Subcutaneous abdominal adipose tissue (tissue), 5 donors: ENCODE results near the gene ZNF525.
"Not testable (repeated sequence)": the region's sequence is repeated elsewhere in the genome, so short reads cannot be mapped to it uniquely, and the experiment has no call there.

Experiments
- H3K27ac ChIP-seq: one replicate; pipeline ENCODE4 v1.7.0; 2013; ENCODE audit warnings: low read depth, mild to moderate bottlenecking, inconsistent platforms, low read length, moderate library complexity
- H3K27me3 ChIP-seq, 5 donors: one replicate each; pipeline ENCODE4 v1.7.0; 2013; ENCODE audit warnings: low read length in 5 of 5, inconsistent platforms in 1 of 5; ENCODE audit not compliant: control insufficient read depth in 5 of 5, insufficient read depth in 4 of 5
- H3K36me3 ChIP-seq, 5 donors: one replicate each; pipeline ENCODE4 v1.7.0; 2013; ENCODE audit warnings: low read length in 5 of 5; ENCODE audit not compliant: control insufficient read depth in 5 of 5, insufficient read depth in 5 of 5
- H3K4me1 ChIP-seq, 5 donors: one replicate each; pipeline ENCODE4 v1.7.0; 2013; ENCODE audit warnings: low read length in 5 of 5, mild to moderate bottlenecking in 3 of 5, moderate library complexity in 1 of 5; ENCODE audit not compliant: control insufficient read depth in 5 of 5, insufficient read depth in 5 of 5
- H3K4me3 ChIP-seq, 5 donors: one replicate each; pipeline ENCODE4 v1.7.0; 2013; ENCODE audit warnings: low read length in 5 of 5, low read depth in 1 of 5
- H3K9ac ChIP-seq, 5 donors: one replicate each; pipeline ENCODE4 v1.7.0; 2013; ENCODE audit warnings: low read length in 5 of 5, mild to moderate bottlenecking in 4 of 5, moderate library complexity in 3 of 5
- H3K9me3 ChIP-seq, 5 donors: one replicate each; pipeline ENCODE4 v1.7.0; 2013; ENCODE audit warnings: low read length in 5 of 5; ENCODE audit not compliant: control insufficient read depth in 5 of 5
- donor health status: healthy.
- donor health status: healthy.
- donor health status: healthy.
- donor health status: healthy.
- donor health status: healthy.

The ZNF525 gene

GRCh38 chr19:53365134-53365898, at the start of gene ZNF525:
Gene ZNF525 (plus strand): TSS chr19:53365705. CDS start chr19:53372282, 6,577 bp downstream.
- Histone ChIP-seq H3K27ac (peak within 1 kb of the TSS; percentile 10), H3K27me3 (no peaks in the 10 kb centered on the region), H3K9ac (peak within 1 kb of the TSS in 4 of 5 donors; percentile 53 to 76 (median 70)), H3K4me1 (peaks cover 0 to 14% (median 10%) of the 10 kb centered on the region in 5 donors), H3K9me3 (no peaks in the 10 kb centered on the region), H3K4me3 (peak within 1 kb of the TSS; percentile 78 to 91 (median 84)), H3K36me3 (no peaks in the 10 kb centered on the region)

GRCh38 chr19:53328967-53329366, 36.5 kb upstream of the ZNF525 start:
- Histone ChIP-seq H3K27me3 (peaks cover 0 to 9% (median 0%) of the 10 kb centered on the region in 5 donors), H3K9me3 (peaks cover 4 to 31% (median 22%) of the 10 kb centered on the region in 5 donors), H3K36me3 (no peaks in the 10 kb centered on the region), H3K27ac (no peak overlapping the region), H3K4me1 (peaks cover 0 to 13% (median 5%) of the 10 kb centered on the region in 5 donors), H3K9ac (no peak overlapping the region), H3K4me3 (peak overlapping the region; percentile 49 to 60 (median 51))

GRCh38 chr19:53332484-53332883, 33.0 kb upstream of the ZNF525 start:
- Histone ChIP-seq H3K27me3 (no peaks in the 10 kb centered on the region), H3K36me3 (no peaks in the 10 kb centered on the region), H3K27ac (no peak overlapping the region), H3K9me3 (peaks cover 0 to 18% (median 15%) of the 10 kb centered on the region in 5 donors), H3K4me3 (peak overlapping the region; percentile 24 to 93 (median 89)), H3K9ac (peak overlapping the region in 1 of 5 donors; percentile 53), H3K4me1 (peaks cover 2 to 19% (median 10%) of the 10 kb centered on the region in 5 donors)

GRCh38 chr19:53333066-53333462, 32.4 kb upstream of the ZNF525 start:
- H3K36me3 ChIP-seq = peaks cover 0 to 5% (median 2%) of the 10 kb centered on the region in 5 donors
- H3K9me3 ChIP-seq = peaks cover 0 to 13% (median 10%) of the 10 kb centered on the region in 5 donors
- peak overlapping the region; percentile 80 to 99 (median 92) for H3K4me3 ChIP-seq
- no peak overlapping the region for H3K27ac ChIP-seq
- peak overlapping the region in 4 of 5 donors; percentile 53 to 83 (median 68) for H3K9ac ChIP-seq
- no peaks in the 10 kb centered on the region for H3K27me3 ChIP-seq
- H3K4me1 ChIP-seq = peaks cover 2 to 19% (median 10%) of the 10 kb centered on the region in 5 donors

- peak within 1 kb of the TSS; percentile 58 to 89 (median 77) for H3K9ac ChIP-seq
- H3K36me3 ChIP-seq = peaks cover 0 to 12% (median 8%) of the 10 kb centered on the region in 5 donors
- no peaks in the 10 kb centered on the region for H3K27me3 ChIP-seq
- H3K4me1 ChIP-seq = peaks cover 2 to 19% (median 10%) of the 10 kb centered on the region in 5 donors
- H3K9me3 ChIP-seq = peaks cover 0 to 9% (median 8%) of the 10 kb centered on the region in 5 donors
- peak within 1 kb of the TSS; percentile 46 for H3K27ac ChIP-seq
- H3K4me3 ChIP-seq = peak within 1 kb of the TSS; percentile 80 to 99 (median 93)
These were observed 31.7 kb upstream of the ZNF525 start, which contains the start of gene ZNF845 for GRCh38 chr19:53333463-53334449. Gene ZNF845 (plus strand): TSS chr19:53333749. CDS start chr19:53341308, 7,559 bp downstream.

- not testable (repeated sequence) for H3K27me3 ChIP-seq, H3K4me1 ChIP-seq, H3K9ac ChIP-seq, H3K27ac ChIP-seq
- Histone ChIP-seq H3K4me3 (peak overlapping the region in 1 of 5 donors; percentile 22), H3K36me3 (peaks cover 9 to 91% (median 77%) of the 10 kb centered on the region in 5 donors), H3K9me3 (peaks cover 12 to 46% (median 19%) of the 10 kb centered on the region in 5 donors)
These were observed 21.1 kb upstream of the ZNF525 start for GRCh38 chr19:53344403-53344802.

GRCh38 chr19:53355739-53356138, 9.8 kb upstream of the ZNF525 start:
- Histone ChIP-seq H3K27me3 (no peaks in the 10 kb centered on the region), H3K36me3 (peaks cover 10 to 33% (median 11%) of the 10 kb centered on the region in 5 donors), H3K9ac (no peak overlapping the region), H3K9me3 (peaks cover 45 to 71% (median 58%) of the 10 kb centered on the region in 5 donors), H3K27ac (no peak overlapping the region), H3K4me1 (no peaks in the 10 kb centered on the region), H3K4me3 (peak overlapping the region in 2 of 5 donors; percentile 20 to 22)

- peak overlapping the region in 1 of 5 donors; percentile 14 for H3K4me3 ChIP-seq
- no peak overlapping the region for H3K27ac ChIP-seq
- no peaks in the 10 kb centered on the region for H3K27me3 ChIP-seq
- H3K36me3 ChIP-seq = peaks cover 0 to 11% (median 0%) of the 10 kb centered on the region in 5 donors
- no peak overlapping the region for H3K9ac ChIP-seq
- H3K9me3 ChIP-seq = peaks cover 24 to 49% (median 36%) of the 10 kb centered on the region in 5 donors
- no peaks in the 10 kb centered on the region for H3K4me1 ChIP-seq
These were observed 7.5 kb upstream of the ZNF525 start for GRCh38 chr19:53357821-53358581.

DNA sequence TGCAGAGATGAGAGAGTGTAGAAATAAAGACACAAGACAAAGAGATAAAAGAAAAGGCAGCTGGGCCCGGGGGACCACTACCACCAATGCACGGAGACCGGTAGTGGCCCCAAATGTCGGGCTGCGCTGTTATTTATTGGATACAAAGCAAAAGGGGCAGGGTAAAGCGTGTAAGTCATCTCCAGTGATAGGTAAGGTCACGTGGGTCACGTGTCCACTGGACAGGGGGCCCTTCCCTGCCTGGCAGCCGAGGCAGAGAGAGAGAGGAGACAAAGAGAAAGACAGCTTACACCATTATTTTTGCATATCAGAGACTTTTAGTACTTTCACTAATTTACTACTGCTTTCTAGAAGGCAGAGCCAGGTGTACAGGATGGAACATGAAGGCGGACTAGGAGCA, 5.4 kb upstream of the ZNF525 start:
- H3K4me1 ChIP-seq, H3K27ac ChIP-seq, H3K36me3 ChIP-seq, H3K9ac ChIP-seq, H3K27me3 ChIP-seq, H3K4me3 ChIP-seq: not testable (repeated sequence)
- peaks cover 11 to 29% (median 21%) of the 10 kb centered on the region in 5 donors for H3K9me3 ChIP-seq
